ENCODE measurements around the gene ERF.

The ERF gene

DNA sequence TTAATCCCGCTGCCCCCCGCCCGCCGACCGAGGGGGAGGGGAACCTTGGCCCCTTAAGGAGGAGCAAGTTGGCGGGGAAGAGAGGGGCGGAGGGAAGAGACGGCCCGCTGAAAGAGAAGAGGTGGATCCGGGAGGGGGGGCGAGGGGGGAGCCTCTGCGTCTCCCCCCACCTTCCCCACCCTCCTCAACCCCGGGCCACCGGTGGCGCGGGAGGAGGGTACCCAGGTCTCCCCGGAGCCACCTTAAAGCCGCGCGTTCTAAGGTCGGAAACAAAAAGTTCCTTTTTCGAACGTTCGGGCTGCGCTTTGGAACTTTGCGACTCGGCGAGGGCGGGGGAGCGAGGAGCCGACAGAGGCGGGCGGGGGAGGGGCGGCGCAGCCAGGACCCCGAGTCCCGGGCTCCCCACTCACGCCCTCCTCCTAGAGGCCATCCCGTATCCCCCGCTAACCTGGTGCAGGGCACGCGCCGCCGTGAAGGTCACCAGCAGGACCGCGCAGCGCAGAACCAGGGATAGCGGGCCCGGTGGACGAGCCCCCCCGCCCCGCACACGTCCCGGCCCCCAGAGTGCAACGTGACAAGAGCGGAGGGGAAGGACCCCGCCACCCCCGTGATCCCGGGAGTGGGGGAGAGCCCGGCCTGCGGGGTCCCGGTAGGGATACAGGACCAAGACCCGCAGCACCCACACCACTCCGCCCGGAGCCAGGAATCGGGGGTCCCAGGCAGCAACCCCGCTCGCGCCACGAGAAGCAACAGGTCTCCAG is 659 bp downstream of the ERF start:
- peak; percentile 53 to 57 for DNase-seq (ENCODE audit: low read depth in 2 of 2)

DNA sequence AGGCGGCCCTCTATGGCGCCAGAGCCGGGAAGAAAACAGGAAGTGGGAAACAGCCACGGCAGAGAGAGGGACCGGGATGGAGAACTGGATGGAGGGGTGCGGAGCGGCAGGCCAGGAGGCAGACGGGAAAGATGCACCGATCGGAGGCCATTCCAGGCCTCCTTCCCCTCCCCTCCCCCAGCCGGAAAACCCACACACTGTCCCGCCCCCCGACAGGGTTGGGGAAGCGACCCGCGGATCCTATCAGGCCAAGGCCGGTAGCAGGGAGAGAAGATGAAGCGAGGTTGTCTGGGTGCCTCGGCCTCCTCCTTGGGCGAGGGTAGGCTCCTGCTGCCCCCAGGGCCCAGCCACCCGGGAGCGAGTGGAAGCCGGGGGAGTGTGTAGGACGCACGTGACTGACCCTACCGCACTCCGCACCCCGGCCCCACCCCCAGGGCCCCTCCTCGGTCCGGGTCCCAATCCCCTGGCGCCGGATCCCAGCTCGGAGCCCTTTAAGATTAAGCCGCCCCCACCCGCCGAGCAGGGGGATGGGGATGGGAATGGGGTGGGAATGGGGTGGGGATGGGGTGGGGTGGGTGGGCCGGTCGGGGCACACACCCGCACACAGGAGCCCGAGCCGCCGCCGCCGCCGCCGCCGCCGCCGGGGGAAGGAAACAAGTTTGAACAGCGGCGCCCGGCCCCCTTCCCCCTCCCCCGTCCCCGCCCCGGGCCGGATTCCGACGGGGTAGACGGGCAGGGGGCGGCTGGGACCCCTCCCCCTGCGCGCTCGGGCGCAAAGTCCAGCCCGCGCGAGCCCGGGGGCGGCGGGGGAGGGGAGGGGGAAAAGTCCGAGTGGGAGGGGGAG is 1.5 kb downstream of the ERF start:
- peak in 1 of 2 donors; percentile 24 for DNase-seq (ENCODE audit: low read depth in 2 of 2)

DNA sequence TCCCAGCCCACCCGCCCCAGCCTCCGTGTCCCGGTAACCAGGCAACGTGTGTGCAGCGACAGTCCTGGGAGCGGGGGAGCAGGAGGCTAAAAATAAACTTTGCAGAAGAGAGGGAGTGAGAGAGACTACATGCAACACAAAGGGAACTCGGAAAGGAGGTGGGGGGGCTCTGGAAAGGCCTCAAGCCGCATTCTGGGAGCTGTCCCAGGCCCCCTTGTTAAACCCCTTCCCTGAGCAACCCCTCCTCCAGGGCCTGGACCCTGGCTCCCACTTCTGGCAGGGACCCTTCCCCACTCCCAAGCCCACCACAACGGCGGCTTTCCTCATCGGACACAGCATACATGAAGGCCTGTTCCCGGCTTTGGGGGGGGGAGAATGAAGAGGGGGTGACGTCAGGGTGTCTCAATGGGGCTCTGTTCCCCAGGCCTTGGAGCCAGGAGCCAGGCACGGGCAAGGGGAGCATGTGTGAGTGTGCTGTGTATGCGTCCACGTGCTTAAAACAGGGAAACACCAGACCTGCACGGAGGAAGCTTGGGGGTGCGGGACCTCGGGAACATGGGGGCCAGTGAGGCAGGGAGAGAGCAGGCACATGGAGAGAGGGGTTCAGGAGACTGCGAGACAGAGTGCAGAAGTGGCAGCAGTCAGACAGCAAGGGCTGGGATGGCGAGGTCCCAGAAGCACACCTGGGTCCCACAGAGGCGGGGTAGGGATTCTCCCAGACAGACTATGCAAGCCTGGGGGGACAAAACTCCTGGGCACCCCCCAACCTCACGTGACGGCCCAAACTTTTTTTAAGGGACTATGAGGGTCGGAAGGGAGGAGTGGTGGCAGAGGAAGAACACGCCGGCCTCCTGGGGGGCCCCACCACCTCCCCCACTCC is 2.3 kb downstream of the ERF start:
- DNase-seq (ENCODE audit: low read depth in 2 of 2): no peak

DNA sequence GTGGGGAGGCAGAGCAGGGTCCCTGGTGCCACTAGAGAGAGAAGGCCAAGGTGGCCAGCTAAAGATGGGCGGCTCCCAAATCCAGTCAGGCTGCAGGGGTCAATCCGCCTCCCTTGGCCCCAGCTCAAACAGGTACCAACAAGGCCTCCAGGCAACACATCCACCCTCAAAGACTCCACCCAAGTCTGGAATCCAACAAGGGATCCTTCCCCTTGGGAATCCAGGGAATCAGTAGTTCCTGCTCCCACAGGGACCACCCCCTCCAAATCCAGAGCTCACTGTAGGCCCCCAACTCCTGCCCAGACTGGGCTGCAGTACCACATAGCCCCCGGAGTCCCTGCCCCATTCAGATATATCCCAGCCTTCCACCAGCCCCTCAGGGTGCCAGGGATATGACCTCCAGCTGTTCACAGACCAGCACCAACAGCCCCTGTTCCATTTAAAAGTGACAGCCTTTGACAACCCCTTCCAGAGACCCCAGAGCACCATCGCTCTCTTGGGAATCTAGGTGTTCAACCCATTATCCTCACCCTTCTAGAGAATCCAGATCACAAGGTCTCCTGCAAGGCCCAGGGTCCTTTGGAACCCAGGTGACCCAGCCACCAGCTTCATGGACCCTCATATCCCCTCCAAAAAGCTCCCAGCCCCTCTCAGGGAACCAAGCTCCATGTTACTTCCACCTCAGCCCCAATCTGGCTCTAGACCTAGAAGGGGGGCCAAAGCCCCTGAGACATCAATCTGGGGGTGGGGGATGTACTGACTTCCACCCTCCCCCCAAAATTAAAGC is 3.2 kb downstream of the ERF start:
- no peak for DNase-seq (ENCODE audit: low read depth in 2 of 2)

DNA sequence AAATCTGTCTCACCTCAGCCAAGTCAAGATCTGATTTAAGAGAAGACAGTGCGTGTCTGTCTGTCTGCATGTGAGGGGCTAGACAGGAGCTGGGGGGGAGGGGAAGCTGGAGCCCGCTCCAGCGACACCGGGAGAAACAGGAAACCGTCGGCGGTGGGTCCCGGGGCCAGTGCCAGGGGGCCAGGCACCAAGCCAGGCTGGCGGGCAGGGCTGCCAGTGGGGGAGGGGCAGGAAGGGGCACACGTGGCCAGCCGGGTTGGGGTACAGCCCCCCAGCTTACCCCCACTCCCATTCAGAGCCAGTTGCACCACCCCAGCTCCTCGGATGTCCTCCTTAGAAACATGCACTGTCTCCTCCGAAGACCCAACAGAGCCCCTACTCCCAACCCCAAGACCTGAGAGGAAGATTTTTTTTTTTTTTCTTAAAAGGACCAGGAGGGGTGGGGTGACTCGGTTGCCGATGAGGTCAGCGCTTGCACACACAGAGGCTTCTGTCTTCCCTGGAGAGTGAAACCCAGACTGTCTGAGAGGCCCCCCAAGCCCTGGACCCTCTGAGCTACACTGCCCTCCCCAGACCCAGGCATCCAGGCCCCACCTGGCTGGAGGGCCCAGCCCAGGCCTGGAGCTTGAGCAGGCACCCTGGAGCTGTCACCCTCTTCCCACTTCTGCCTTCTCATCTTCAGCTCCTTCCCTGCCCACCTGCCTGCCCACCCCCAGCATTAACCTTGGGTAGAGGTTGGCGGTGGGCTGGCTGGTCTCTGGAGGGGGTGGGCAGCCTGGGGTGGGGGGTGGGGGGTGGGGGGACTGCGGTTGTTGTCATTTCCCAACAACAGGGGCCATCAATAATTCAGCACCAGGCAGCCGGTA is 4.0 kb downstream of the ERF start:
- DNase-seq (ENCODE audit: low read depth in 2 of 2): no peak

DNA sequence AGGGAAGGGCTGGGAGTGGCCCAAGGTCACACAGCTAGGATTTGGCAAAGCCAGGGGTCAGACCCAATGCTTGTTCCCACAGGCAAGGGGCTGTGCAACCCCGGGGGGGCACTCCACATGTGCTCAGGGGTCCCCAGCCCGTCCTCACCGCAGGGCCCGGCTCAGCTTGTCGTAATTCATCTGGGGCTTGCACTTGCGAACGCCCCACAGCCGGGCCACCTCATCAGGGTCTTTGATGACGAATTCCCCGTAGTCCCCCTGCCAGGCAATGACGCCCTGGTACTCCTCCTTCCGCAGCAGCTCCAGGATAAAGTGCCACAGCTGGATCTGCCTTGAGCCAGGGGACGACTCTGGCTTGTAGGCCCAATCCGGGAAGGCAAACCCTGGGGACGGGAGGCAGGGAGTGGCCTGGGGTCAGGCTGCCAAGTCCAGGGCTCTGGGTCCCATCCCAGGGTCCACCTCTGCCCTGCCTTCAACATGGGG is 4.7 kb downstream of the ERF start:
- no peak for DNase-seq (ENCODE audit: low read depth in 2 of 2)

DNA sequence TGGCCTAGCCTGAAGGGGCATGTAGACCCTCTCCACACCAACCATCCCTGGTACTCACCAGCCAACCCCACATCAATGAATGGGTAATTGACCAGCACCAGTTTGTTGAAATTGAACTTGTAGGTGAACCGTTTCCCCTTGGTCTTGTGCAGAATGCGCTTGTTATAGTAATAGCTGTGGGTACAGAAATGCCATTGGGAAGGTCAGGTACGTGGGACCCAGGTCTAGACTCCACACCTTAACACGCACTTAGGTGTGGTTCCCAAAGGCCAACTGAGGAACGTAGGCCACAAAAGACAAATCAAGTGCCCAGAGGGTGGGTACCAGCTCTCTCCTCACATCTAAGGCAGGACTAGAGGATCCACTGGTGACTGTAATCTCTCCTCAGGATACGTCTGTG is 5.2 kb downstream of the ERF start:
- no peak for DNase-seq (ENCODE audit: low read depth in 2 of 2)

DNA sequence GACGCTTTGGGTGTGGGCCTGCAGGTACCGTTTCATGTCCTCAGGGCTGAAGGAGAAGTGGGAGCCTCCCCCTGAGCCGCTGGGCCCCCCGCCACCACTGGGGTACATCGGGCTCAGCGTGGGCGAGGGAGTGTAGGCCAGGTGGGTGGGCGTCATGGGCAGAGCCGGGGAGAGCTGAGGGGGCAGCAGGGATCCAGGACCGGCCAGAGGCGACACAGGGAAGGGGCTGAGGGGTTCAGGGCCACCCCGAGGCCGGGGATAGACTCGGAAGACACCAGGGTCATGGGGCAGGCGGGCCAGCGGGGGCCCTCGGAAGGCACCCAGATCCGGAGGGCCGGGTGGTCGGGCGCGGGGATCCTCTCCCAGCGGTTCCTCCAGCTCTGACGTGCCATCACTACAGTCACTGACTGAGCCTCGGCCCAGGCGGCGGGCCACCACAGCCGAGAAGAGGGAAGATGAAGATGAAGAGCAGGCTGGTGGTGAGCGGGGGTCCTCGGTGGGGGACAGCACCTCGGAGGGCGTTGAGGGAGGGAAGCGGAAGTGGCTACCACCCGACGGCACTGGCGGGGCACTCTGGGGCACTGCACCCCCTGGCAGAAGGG is 5.7 kb downstream of the ERF start:
- DNase-seq (ENCODE audit: low read depth in 2 of 2): no peak

DNA sequence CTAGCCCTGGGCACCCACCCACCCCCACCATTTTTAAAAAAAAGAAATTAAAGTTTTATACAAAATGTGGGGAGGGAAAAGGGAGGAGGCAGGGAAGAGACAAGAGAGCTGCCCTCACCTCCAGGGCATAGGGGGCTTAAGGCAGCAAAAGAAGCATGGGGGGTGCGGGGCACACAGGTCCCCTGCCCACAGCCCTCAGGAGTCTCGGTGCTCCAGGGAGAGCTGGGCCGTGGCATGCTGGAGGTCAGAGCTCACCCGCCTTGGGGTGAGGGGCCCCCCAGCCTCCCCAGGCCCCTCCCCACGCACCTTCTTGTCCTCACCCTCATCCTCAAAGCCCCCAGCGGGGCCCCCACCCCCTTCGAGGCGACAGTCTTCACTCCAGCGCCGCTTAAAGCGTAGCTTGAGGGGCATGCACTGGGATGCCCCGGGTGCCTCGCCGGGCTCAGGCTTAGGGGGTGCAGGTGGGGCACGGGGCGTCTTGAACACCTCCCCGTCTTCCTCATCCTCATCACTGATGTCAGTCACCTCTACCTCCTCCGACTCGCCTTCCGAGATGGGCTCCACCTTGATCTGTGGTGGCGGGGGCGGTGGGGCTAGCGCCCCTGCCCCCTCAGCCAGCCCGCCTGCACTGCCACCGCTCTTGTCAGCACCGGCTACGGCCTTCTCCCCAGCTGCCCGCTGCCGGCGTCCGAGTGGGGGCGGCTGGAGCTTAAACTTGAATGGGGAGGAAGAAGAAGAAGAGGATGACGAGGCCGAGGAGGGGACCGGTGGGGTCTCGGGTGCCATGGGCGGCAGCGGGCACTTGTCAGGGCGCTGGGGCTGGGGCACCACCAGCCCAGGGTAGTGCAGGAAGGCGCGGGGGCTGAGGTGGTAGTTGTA is 6.4 kb downstream of the ERF start:
- no peak for DNase-seq (ENCODE audit: low read depth in 2 of 2)

DNA sequence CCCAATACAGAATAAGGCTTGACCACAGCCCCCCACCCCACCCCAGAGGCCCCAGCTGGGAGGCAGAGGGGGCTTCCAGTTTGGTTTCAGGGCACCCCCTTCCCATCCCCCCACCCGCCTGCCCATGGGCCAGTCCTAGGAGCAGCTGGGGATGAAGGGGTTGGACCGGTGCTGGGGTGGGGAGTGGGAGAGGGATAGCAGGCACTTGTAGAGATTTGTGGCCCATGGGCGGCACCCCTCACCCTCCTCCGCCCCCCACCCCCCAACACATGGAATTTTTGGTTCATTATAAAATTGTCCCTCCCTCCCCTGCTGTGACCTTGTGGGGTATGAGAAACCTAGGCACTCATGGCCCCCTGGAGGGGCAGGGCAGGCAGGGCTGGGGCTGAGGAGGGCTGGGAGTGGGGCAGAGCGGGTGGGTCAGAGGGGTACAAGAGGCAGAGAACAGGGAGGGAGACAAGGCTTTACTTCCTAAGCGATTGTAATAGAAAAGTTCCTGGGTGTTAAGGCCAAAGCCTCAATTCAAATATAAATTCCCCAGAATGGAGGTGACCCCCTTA is 7.2 kb downstream of the ERF start:
- DNase-seq (ENCODE audit: low read depth in 2 of 2): no peak

DNA sequence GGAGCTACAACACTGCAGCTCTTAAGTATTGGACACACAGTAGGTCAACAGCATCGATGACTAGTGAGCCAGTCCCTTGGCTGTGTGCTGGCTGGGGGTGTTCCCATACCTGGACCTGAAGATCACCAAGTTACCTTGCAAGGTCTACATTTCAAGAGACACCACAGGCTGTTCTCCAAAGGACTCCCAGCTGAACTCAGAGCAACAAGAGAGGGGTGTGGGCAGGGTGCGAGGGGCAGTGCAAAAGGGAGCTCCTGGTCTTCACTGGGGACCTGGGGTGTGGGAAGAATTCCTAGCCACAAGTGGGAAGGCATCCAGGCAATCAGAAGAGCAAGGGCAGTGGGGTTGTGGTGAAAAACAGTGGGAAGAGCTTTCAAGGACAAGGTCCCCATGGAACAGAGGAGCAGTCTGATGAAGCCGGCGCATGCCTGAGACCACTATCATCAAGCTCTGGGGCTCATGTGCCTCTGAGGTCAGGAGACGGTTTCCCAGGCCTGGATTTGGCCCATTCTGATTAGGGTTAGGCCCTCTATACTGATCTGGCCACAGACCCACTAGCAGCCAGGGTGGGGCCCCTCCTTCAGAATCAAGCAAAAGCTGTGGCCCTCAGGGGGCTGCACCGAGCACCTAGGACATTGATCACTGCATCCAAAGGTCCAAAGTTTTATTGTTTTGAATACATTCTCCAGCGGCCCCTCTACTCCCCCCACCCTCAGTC is 7.8 kb downstream of the ERF start:
- no peak for DNase-seq (ENCODE audit: low read depth in 2 of 2)

DNA sequence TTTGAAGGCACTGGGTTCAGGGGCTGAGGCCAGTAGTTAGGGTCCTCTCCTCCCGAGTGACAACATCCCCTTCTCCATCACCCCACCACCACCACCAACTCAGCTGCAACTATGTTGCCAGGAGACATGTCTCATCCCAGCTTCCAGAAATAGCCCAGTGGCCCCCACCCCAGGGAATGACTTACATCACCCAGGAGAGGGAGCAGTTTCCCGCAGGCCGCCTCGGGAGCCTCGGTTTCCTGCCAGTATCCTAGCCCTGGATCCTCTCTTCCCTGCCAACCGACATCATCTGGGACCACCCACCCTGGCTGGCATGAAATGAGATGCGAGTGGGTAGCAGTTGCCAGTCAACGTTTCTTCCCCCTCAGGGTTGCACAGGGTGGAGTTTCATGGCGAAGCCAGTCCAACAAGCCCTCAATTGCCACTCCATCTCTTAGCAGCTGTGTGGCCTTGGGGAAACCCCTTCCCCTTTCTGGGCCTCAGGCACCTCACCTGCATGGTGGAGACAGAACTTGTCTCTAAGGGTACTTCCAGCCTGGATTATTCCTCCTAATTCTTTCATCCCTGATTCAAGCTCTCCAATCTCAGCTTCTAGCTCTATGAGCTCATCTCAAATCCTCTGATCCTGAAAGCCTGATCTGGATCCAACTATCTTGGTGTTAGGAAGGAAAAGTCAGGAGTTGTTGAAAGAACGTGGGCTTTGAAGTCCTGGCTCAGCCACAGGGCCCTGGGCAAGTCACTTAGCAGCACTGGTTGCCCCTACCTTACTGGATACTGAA is 8.6 kb downstream of the ERF start:
- DNase-seq (ENCODE audit: low read depth in 2 of 2): no peak

DNA sequence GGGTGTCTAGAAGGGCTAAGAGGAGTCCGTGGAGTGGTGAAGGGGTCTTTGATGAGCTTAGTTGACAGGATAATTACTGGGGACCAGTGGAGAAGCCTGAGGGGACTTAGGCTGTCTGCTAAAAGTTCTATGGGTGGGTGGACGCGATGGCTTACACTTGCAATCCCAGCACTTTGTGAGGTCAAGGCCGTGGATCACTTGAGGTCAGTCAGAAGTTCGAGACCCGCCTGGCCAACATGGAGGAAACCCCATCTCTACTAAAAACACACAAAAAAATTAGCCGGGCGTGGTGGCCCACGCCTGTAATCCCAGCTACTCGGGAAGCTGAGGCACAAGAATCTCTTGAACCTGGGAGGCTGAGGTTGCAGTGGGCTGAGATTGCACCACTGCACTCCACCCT is 9.7 kb downstream of the ERF start:
- DNase-seq (ENCODE audit: low read depth in 2 of 2): no peak

DNA sequence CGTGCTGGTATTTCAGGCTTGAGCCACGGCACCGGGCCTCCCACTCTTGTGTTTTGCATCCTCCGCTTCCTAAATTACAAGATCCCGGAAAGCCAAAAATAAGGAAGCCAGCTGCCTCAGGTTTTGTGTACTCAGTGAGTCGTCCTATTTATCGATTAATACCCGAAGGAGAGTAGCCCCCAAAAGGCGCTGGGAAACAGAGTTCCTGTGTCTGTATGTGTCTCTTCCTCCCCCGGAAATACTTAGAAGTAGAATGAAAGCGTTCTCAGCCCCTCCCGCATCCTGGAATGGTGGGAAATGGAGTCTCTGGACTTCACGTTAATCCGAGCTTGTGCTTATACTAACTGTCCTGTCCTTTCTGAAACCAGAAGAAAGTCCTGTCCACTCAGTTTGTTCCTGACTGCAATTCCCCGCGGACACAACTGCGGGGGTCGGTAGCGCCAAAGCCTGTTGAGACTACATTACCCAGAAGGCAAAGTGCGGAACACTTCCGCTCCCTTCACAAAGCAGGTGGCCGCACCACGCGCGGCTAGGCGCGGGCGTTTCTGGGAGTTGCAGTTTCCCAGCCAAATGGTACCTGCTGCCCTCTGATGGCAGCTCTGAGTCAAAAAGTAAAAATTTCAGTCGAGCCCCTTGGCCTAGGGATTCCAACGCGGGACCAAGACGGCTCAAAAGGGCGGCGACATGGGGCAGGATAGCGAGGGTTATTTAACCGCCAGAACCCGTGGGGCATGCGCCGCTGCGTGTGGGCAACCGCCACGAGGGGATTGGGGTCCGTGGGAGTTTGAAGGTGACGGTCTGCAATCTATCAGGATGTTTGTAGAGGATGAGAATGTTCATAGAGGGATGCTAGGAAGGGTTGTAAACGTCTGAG is 10.3 kb downstream of the ERF start:
- DNase-seq (ENCODE audit: low read depth in 2 of 2): peak; percentile 78 to 79

DNA sequence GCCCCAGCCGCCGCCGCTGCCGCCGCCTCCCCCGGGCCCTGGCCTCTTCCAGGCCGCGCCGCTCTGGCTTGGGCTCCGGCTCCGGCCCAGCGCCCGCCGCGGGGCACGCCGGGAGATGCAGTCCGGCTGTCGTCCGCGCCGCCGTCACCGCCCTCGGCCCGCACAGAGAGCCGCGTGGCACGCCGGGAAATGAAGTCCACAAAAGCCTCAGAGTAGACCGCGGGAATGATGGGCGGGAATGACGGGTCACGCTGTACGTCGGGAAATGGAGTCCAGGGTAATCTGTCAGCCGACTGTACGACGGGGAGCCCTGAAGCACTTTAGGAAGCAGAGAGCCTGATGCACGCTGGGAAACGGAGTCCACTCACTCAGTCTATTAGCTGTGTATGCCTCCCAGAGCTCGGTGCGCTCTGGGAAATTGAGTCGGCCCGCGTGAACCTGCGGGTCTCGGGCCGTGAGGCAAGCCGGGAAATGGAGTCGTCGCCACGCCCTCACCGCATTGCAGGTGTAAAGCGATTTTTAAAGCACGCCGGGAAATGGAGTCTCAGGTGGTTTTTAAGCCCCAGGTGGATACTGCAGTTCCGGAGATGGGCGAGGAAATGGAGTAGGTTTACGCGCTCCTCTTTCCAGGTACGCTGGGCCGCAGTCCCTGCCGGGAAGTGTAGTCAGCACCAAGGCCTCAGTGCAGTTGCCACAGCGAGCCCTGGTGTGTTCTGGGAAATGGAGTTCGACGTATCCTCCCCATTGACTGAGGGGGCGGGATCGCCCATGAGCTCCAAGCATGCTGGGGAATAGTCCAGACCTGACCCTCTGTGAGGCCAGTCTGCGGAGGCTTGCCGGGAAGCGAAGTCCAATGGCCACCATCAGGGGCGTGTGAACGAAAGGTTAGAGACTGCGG is 12.2 kb downstream of the ERF start, which contains the start of gene GSK3A:
Gene GSK3A, minus strand, starts transcription at position 91 of the 898 bp plus-strand sequence. CDS start 137 bp downstream, outside the sequence.
- DNase-seq (ENCODE audit: low read depth in 2 of 2): peak; percentile 84 to 86

Data from stimulated activated CD8-positive, alpha-beta memory T cell treated with anti-CD3 and anti-CD28 coated beads, Interleukin-7, amount 100 ng/mL, for 1 hour (primary cell).